Measurements from ENCODE around the gene SEMA4B.
A peak's percentile ranks its signal among the peaks of the same experiment; 100 is the strongest.

Gene SEMA4B

GRCh38 chr15:90189781-90190467 lies 11.2 kb upstream of the SEMA4B start:
- no peak overlapping the region for H3K4me3 ChIP-seq (replicated peaks; ENCODE audit: low read depth, low read length)
- no peak for DNase-seq (ENCODE audit: low read depth)
- TF ChIP-seq, protein P1, sequence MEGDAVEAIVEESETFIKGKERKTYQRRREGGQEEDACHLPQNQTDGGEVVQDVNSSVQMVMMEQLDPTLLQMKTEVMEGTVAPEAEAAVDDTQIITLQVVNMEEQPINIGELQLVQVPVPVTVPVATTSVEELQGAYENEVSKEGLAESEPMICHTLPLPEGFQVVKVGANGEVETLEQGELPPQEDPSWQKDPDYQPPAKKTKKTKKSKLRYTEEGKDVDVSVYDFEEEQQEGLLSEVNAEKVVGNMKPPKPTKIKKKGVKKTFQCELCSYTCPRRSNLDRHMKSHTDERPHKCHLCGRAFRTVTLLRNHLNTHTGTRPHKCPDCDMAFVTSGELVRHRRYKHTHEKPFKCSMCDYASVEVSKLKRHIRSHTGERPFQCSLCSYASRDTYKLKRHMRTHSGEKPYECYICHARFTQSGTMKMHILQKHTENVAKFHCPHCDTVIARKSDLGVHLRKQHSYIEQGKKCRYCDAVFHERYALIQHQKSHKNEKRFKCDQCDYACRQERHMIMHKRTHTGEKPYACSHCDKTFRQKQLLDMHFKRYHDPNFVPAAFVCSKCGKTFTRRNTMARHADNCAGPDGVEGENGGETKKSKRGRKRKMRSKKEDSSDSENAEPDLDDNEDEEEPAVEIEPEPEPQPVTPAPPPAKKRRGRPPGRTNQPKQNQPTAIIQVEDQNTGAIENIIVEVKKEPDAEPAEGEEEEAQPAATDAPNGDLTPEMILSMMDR (IDR thresholded peaks at IDR 0.05; ENCODE audit: low read length, missing control alignments): no peak

DNA sequence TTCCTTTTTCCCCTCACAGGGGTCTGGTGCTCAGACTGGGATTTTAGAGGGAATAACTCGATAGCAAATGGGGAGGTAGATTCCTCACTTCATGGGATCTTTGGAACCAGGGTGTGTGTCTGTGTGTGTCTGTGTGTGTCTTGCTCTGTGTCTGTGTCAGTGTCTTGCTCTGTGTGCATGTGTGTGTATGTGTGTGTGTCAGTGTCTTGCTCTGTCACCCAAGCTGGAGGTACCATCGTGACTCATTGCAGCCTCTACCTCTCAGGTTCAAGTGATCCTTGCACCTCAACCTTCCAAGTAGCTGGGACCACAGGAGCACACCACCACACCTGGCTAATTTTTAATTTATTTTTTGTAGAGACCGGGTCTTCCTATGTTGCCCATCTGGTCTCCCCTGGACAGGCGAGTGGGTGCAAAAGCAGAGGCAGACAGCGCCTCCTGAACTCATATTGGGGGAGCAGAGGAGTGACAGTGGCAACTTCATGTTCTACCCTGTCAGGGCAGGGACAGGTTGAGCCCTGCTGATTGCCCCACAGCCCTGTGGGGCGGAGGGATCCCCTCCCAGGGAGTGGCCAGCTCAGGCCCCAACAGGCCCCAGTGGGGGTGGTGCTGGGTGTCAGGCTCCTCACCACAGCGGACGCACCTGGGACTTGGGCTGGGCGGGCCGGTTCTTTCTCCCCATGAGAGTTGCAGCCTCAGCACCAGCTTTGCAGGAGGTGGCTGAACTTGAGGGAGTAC lies 10.4 kb upstream of the SEMA4B start:
- H3K4me3 ChIP-seq (replicated peaks; ENCODE audit: low read depth, low read length): no peak overlapping the region
- TF ChIP-seq, protein P1 (IDR thresholded peaks at IDR 0.05; ENCODE audit: low read length, missing control alignments): no peak
- DNase-seq (ENCODE audit: low read depth): no peak

DNA sequence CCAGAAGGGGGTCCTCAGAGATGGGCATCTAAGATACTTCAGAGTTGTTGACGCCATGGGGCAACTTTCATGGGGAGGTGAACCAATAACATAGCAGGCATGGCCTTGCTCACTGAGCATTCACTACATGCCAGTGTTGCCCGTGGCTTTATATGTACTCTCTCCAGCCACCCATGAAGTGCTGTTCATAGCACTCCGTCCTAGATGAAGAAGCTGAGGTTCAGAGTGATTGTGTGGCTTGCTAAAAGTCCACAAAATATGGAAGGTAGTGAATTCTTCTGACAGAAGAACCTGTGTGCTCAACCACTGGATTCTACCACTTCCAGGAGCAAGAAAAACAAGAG lies 9.8 kb upstream of the SEMA4B start:
- H3K4me3 ChIP-seq (replicated peaks; ENCODE audit: low read depth, low read length): no peak overlapping the region
- TF ChIP-seq, protein P1 (IDR thresholded peaks at IDR 0.05; ENCODE audit: low read length, missing control alignments): no peak
- no peak for DNase-seq (ENCODE audit: low read depth)

DNA sequence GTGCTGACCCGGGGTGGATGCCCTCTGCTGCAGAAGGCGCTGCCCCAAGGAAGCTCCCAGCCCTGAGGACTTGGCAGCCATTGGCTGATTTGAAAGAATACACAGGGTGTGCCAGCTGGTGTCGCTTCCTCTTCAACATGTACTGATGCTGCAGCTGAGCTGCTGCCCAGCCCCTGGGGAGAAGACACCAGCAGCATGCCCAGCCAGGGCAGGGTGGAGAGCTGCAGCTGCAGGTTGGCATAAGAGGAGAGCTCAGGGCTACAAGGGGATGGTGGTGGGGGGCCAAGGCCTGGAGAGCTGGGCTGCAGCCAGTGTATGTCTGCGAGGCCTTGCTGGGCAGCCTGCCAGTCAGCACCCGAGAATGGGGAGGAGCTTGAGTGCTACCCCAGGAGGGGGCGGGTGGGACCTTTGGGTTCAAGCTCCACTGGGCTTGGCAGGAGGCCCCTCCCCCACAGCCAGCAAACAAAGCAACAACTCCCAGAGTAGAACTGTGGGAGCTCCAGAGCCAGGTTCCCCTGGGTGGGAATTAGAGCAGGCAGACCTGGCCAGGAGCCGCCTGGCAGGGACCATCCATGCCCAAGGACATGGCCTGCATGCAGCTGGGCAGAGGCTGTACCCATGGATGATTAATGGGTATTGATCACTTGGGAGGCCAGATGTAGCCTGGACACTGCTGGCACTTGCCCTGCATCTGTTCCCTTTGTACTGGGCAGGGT lies 9.2 kb upstream of the SEMA4B start:
- no peak overlapping the region for H3K4me3 ChIP-seq (replicated peaks; ENCODE audit: low read depth, low read length)
- TF ChIP-seq, protein P1 (IDR thresholded peaks at IDR 0.05; ENCODE audit: low read length, missing control alignments): no peak
- DNase-seq (ENCODE audit: low read depth): peak; percentile 60

GRCh38 chr15:90192961-90193786 lies 8.0 kb upstream of the SEMA4B start:
- H3K4me3 ChIP-seq (replicated peaks; ENCODE audit: low read depth, low read length): no peak overlapping the region
- no peak for DNase-seq (ENCODE audit: low read depth)
- TF ChIP-seq, protein P1 (IDR thresholded peaks at IDR 0.05; ENCODE audit: low read length, missing control alignments): no peak

- H3K4me3 ChIP-seq (replicated peaks; ENCODE audit: low read depth, low read length): no peak overlapping the region
- TF ChIP-seq, protein P1 (IDR thresholded peaks at IDR 0.05; ENCODE audit: low read length, missing control alignments): no peak
- DNase-seq (ENCODE audit: low read depth): no peak
Observed at GRCh38 chr15:90194655-90195054, 6.5 kb upstream of the SEMA4B start.
